SKM-1 treated with dmso at 0.1 percent for 144 hours (cell line): ENCODE results near the gene G3BP1.
"Not testable (repeated sequence)": the region's sequence is repeated elsewhere in the genome, so short reads cannot be mapped to it uniquely, and the experiment has no call there.

Experiments used
- DNase-seq: peaks from one replicate; lab custom pipeline; 2025; ENCODE audit not compliant: unreplicated experiment; lab: John Stamatoyannopoulos, UW

G3BP1 gene

GRCh38 chr5:151751593-151751992, 20.2 kb upstream of the G3BP1 start:
- DNase-seq: no peak

GRCh38 chr5:151755383-151755782, 16.4 kb upstream of the G3BP1 start:
- no peak for DNase-seq

GRCh38 chr5:151757233-151758140, 14.3 kb upstream of the G3BP1 start:
- no peak for DNase-seq

GRCh38 chr5:151758141-151758429, 13.7 kb upstream of the G3BP1 start:
- DNase-seq: no peak

- DNase-seq: peak; percentile 84
Measured at GRCh38 chr5:151758430-151759241, 13.1 kb upstream of the G3BP1 start, which contains the start of gene ATOX1. Gene ATOX1 (minus strand): TSS chr5:151758631. CDS start chr5:151758551, 80 bp downstream.

DNA sequence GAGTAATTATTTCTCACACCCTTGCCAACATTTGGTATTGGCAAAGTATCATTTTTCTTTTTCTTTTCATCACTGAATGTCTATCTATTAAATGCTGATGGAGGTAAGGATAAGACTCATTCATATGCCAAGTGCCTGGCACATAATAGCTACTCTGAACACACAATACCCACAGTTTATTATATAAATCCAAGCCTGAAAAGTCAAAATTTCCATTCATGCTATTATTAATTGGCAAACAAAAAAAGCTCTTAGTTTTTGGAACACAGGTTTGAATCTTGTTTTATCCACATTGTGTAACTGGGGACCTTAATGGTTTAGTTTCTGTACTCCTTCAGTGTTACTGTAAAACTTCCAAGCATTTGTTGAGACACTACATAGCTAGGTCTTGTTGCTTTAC, 7.0 kb upstream of the G3BP1 start:
- no peak for DNase-seq

- DNase-seq: no peak
Measured at GRCh38 chr5:151766975-151767374, 4.8 kb upstream of the G3BP1 start.

DNA sequence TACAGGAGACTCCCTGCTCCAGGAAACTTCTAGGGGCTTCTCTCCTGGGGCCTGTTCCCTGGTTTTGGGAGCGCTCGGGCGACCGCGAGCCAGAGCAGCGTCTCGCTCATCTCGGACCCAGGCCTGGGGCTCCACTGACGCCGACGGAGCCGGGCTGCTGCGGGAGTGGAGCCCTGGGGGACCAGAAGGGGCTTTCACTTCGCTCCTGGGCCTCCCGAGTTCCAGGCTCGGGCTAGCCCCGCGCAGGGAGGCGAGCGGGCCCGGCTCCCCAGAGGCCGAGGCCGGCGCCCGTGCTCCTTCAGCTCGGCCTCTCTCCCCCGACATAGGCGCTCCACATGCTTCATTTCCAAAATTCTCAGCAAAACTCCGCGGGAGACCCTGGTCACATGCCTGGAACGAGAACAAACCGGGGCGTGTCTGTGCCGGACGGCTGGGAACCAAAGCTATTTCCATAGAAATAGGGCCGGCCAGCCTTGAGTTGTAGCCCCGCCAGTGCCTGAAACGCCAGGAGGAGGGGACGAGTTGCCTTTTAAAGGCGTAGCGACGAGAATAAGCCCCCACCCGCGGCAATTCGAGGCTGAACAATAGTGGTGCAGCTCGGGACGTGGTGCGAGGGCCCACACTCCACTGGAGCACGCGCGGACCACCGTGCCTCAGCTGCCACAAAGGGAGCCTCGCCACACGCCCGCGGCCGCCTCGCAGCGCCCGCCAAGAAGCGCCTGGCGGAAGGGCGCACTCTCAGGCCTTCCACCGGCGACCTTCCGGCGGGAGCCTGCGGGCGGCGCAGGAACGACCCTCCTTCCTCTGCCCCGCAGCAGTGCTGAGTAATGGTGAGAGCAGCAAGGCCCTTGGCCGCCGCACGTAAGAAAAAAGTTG, 1.1 kb upstream of the G3BP1 start:
- DNase-seq: peak; percentile 77

DNA sequence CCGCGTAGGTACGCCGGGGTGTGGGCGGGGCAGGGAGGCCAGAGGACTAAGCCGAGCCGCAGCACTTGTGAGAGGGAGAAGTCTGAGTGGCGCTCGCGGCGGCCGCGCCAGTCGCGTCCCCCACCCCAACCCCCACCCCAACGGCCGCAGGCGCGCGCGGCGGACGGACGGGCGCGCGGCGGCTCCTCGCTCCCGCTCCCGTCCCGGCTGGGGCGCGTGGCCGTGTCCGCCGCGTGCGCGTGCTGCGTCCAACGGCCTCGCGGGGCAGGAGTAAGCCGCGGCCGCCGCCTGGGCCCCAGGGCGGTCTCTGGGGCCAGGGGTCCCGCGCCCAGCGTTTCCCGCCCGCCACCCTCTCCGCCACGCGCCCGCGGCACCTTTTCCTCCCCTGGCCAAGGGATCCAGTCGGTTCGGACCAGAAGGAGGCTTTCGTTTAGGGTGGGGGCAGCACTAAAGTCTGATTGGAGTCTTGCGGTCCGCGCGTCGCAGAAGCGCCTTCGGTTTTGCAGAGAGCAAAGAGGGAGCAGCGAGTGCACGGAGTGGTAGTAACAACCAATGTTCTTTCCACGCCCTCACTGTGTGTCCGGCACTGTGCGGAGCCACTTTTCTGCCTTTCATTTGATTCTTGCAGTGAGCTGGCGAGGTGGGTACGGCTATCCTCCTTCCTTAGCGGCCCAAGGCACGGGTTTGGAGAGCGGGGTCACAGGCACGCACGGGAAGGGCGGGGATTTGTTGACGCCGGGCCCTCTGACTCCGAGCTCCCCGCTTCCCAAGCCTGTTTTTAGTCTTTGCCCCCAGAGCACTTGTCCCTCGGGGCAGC, 483 bp downstream of the G3BP1 start:
- DNase-seq: no peak

DNA sequence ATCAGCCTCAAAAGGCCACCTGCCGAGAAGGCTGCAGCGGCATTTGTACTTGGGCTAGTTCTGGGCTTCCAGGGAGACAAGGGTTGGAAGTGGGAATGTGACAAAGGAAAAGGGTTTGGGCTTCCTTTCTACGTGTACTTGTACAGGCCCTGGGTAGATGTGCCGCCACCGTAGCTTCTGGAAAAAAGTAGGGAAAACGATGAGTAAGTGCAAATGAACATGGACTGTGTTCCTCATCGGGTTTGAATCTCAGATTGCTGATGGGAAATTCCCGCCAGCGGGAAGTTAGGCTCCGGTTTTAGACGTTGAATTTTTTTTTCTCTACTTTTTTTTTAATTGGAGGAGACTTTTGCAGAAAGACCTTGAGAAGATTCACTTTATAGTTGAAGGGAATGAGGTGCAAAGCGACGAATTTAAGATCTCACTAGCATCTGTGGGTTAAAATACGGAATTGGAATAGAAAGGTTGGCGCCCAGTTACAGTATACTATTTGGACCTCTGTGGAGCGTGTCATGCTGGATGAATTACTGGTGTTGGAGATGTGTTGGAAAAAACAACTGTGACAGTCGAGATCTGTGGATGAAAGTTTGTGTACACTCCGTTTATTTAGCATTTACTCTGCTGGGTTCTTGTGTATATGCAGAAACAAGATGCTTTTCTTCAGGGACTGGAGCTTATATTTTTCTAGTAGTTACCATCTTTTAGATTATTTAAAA, 1.2 kb downstream of the G3BP1 start:
- no peak for DNase-seq

GRCh38 chr5:151773951-151774350, 2.2 kb downstream of the G3BP1 start:
- DNase-seq: no peak

DNA sequence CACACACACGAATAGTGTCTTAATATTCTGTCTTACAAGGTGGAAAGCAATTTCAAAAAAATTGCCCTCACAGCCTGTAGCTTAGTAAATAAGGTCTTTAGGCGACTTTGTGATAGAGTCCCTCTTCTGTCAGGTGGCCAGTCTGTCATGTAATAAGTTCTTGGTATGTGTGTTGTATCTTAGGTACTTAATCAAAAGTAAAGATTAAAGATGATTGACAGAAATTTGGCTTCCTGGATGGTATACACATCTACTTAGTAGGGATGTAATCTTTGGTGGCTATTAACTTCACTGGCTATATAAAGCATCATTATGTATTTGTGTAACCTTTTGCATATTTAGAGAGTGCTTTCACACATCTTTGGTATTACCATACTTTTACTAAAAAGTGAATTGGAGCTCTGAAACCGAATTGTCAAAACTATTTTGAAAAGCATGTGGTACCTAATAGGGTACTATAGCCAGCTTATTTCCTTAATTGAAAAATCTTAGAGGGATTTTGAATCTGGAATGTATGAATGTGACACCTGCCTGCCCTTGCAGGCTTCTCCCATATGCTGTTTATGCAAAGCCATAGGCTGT, 3.4 kb downstream of the G3BP1 start:
- no peak for DNase-seq

- DNase-seq: no peak
Measured at GRCh38 chr5:151779531-151780125, 7.9 kb downstream of the G3BP1 start.

DNA sequence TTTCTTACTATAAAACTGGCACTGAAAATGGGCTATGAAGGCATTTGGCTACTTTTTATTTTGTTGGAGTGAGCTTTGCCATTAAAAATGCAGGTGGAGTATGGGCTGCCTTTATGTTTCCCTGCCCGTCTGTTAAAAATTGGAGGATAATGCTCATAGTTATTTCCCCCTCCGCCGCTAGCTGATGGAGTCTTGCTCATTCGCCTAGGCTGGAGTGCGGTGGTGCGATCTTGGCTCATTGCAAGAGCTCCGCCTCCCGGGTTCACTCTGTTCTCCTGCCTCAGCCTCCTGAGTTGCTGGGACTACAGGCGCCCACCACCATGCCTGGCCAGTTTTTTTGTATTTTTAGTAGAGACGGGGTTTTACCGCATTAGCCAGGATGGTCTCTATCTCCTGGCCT, 8.6 kb downstream of the G3BP1 start:
- DNase-seq: no peak

GRCh38 chr5:151781201-151781600, 9.4 kb downstream of the G3BP1 start:
- no peak for DNase-seq

DNA sequence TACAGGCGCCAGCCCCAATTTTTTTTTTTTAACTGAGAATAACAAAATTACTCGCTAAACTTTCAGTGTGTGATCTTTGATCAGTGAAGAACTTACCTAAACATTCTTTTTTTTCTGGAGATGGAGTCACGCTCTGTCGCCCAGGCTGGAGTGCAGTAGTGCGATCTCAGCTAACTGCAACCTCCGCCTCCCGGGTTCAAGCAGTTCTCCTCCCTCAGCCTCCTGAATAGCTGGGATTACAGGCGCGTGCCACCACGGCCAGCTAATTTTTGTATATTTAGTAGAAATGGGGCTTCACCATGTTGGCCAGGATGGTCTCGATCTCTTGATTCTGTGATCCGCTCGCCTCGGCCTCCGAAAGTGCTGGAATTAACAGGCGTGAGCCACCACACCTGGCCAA, 11.9 kb downstream of the G3BP1 start:
- not testable (repeated sequence) for DNase-seq

DNA sequence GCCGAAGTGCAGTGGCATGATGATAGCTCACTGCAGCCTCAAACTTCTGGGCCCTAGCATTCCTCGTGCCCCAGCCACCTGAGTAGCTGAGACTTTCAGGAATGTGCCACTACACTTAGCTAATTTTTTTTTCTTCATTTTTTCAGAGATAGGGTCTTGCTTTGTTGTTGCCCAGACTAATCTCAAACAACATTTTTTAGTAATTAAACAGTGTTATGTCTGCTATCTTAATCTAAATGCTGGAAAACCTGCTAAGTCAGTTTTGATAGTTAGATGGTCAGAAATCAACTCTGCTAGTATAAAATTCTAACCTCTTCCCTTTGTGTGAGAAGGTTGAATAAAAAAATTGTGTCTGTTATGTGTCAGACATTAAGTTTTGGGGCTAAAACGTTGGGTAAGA, 12.4 kb downstream of the G3BP1 start:
- no peak for DNase-seq

- no peak for DNase-seq
Measured at GRCh38 chr5:151786468-151786867, 14.7 kb downstream of the G3BP1 start.

DNA sequence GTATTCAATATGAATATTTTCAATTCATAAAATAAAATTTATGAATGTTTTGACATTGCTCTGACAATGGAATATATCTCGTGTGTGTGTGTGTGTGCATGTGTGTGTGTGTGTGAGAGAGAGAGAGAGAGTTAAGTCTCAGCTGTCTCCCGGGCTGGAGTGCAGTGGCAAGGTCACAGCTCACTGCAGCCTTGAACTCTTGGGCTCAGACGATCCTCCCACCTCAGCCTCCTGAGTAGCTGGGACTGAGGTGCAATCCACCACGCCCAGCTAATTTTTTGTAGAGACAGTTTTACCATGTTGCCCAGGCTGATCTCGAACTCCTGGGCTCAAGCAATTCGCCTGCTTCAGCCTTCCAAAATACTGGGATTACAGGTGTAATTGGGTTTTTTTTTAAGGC, 16.1 kb downstream of the G3BP1 start:
- DNase-seq: no peak
